Heart right ventricle (tissue), 16 donors: ENCODE results near the gene DOC2B. TPM values are rescaled to one million over a fixed set of nuclear protein-coding genes. Genes with fewer than 3 reads are reported as not detected.
"Not testable (repeated sequence)": the region's sequence is repeated elsewhere in the genome, so short reads cannot be mapped to it uniquely, and the experiment has no call there.

Experiments used
- ATAC-seq, 8 donors: fragments of 200-7000 bp; cut with Tn5 transposase; one replicate each; pipeline ENCODE4 v1.9.1; 2020; ENCODE audit warnings: mild to moderate bottlenecking in 8 of 8, moderate library complexity in 8 of 8, moderate number of reproducible peaks in 1 of 8
- DNase-seq, 2 donors: peaks; one replicate each; pipeline ENCODE4 v3.0.0-alpha.2; 2020
- H3K27ac ChIP-seq, 10 donors: fragments of 200-600 bp; sonication (generic) in 2 of 10; one replicate each; pipeline versions ENCODE4 v1.5.0 to v1.8.0; 2020 to 2022; ENCODE audit warnings: mild to moderate bottlenecking in 3 of 10
- H3K27me3 ChIP-seq, 7 donors: fragments of 200-600 bp; one replicate each; pipeline ENCODE4 v1.8.0; 2021 to 2022; ENCODE audit warnings: mild to moderate bottlenecking in 2 of 7
- H3K36me3 ChIP-seq, 9 donors: fragments of 200-600 bp; sonication (generic) in 1 of 9; one replicate each; pipeline versions ENCODE4 v1.5.0 to v1.8.0; 2020 to 2022; ENCODE audit warnings: mild to moderate bottlenecking in 2 of 9
- H3K4me1 ChIP-seq, 9 donors: fragments of 200-600 bp; sonication (generic) in 1 of 9; one replicate each; pipeline versions ENCODE4 v1.5.0 to v1.8.0; 2020 to 2022; ENCODE audit warnings: mild to moderate bottlenecking in 4 of 9
- H3K4me3 ChIP-seq, 10 donors: fragments of 200-600 bp; sonication (generic) in 2 of 10; one replicate each; pipeline versions ENCODE4 v1.5.0 to v1.8.0; 2020 to 2022; ENCODE audit warnings: mild to moderate bottlenecking in 7 of 10, moderate library complexity in 2 of 10
- H3K9me3 ChIP-seq, 11 donors: fragments of 200-600 bp in 10 of 11; sonication (generic) in 2 of 11; one replicate each; pipeline versions ENCODE4 v1.5.0 to v1.8.0; 2013 to 2022; ENCODE audit warnings: mild to moderate bottlenecking in 2 of 11, control low read depth in 1 of 11, moderate library complexity in 1 of 11
- CTCF ChIP-seq, 9 donors: fragments of 200-600 bp; sonication (generic) in 2 of 9; IDR thresholded peaks; one replicate each; pipeline versions ENCODE4 v1.5.0 to v1.8.0; 2021 to 2022; ENCODE audit warnings: antibody characterized with exemption in 9 of 9, mild to moderate bottlenecking in 5 of 9, moderate library complexity in 1 of 9
- WGBS, 2 donors: extraction: QIAGEN DNeasy Blood & Tissue Kit; methylation state at CpG; one replicate each; pipeline ENCODE4 v1.1.7; 2013; ENCODE audit warnings: inconsistent platforms in 1 of 2; 5-methylcytosine and 5-hydroxymethylcytosine counted together
- intact Hi-C, 10 donors: fragments of 100-400 bp; cut with DNase I; formaldehyde crosslinking; loops; one replicate each; pipeline versions ENCODE4 v1.11.1 to v1.14.2; 2022
- polyA plus RNA-seq, 2 donors: library from polyadenylated mRNA; stranded (reverse); fragments of 200-250 nt; gene quantifications; one replicate each; pipeline ENCODE4 v1.2.3, GENCODE V29; 2013
- total RNA-seq, 10 donors: library from RNA; stranded (reverse); fragmentation: NEBNext Ultra II Directional in 3 of 10; extraction: Animal tissue kit (Norgen Biotek cat#: 25700) in 3 of 10; gene quantifications; one replicate each; pipeline versions ENCODE4 v1.2.1 to v1.2.4, GENCODE V29; 2021 to 2023
- donor health status: Arrhythmogenic right ventricular cardiomyopathy.
- donor health status: ischemic (EF 13 %, LVEDD 7.1; RV severe dilation, severe dysfunction).
- donor health status: healthy with polysubstance abuse.
- donor health status: DM: no; HTN: yes; CAD: no.
- donor health status: DM: no; HTN: no; CAD: no.
- donor health status: ischemic (EF 25% LVEDD 6.9; RV normal size, moderate dysfunction).
- donor health status: ischemic (EF 25% LVEDD 5.7; RV mildly dilated, moderate dysfunction).
- donor health status: healthy.
- donor health status: DM: yes; HTN: yes; CAD: no.
- donor health status: Ischemic cardiomyopathy.
- donor health status: ischemic (EF 35%, LVEDD 5.7; RV mildly dilated, moderate dysfunction).
- donor health status: nonischemic (EF 11% LVEDD 7.7; RV severe dilation, severe dysfunction).
- donor health status: DM: yes; HTN: yes; CAD: no.
- donor health status: PGD.
- donor health status: ischemic (EF 29% LVEDD 5.4; RV normal size, mild dysfunction).
- donor health status: nonischemic (EF 23%, LVEDD 6.1; RV moderate dilation, normal function).

The DOC2B gene
- total and polyA plus RNA-seq, 12 donors: 2.5 to 13.0 (median 4.6) TPM

GRCh38 chr17:173166-173911, 8.1 kb downstream of the DOC2B start:
- H3K27me3 ChIP-seq: peaks cover 0 to 11% (median 3%) of the 10 kb centered on the region in 7 donors
- intact Hi-C loops: no loop called here
- WGBS, 2 donors: 78 to 82% methylated on average over 10 of the region's 10 CpGs
- H3K27ac ChIP-seq: no peak overlapping the region
- H3K9me3 ChIP-seq: no peaks in the 10 kb centered on the region
- peaks cover 0 to 9% (median 0%) of the 10 kb centered on the region in 9 donors for H3K36me3 ChIP-seq
- ATAC-seq (no peak), DNase-seq (no peak)
- no peak for TF ChIP-seq CTCF (IDR thresholded peaks at IDR 0.05)
- H3K4me1 ChIP-seq: peaks cover 0 to 9% (median 0%) of the 10 kb centered on the region in 9 donors
- no peak overlapping the region for H3K4me3 ChIP-seq

GRCh38 chr17:172401-172800, 9.0 kb downstream of the DOC2B start:
- peaks cover 0 to 4% (median 0%) of the 10 kb centered on the region in 9 donors for H3K4me1 ChIP-seq
- ATAC-seq (peak in 1 of 8 donors; percentile 38), DNase-seq (no peak)
- H3K4me3 ChIP-seq: no peak overlapping the region
- TF ChIP-seq CTCF (IDR thresholded peaks at IDR 0.05): no peak
- intact Hi-C loops: no loop called here
- no peaks in the 10 kb centered on the region for H3K9me3 ChIP-seq
- H3K27ac ChIP-seq: no peak overlapping the region
- peaks cover 0 to 6% (median 3%) of the 10 kb centered on the region in 7 donors for H3K27me3 ChIP-seq
- peaks cover 0 to 9% (median 0%) of the 10 kb centered on the region in 9 donors for H3K36me3 ChIP-seq
- WGBS, 2 donors: 88 to 91% methylated on average over 11 of the region's 11 CpGs

GRCh38 chr17:171871-172270, 9.6 kb downstream of the DOC2B start:
- H3K4me3 ChIP-seq: no peak overlapping the region
- DNase-seq: no peak
- no peaks in the 10 kb centered on the region for H3K4me1 ChIP-seq
- peaks cover 0 to 9% (median 0%) of the 10 kb centered on the region in 9 donors for H3K36me3 ChIP-seq
- 91 to 97% methylated on average over 11 to 12 of the region's 13 CpGs for WGBS, 2 donors
- no peak overlapping the region for H3K27ac ChIP-seq
- intact Hi-C loops: no loop called here
- ATAC-seq: no peak
- no peaks in the 10 kb centered on the region for H3K9me3 ChIP-seq
- TF ChIP-seq CTCF (IDR thresholded peaks at IDR 0.05): no peak
- peaks cover 0 to 3% (median 0%) of the 10 kb centered on the region in 7 donors for H3K27me3 ChIP-seq

- Histone ChIP-seq H3K36me3 (peaks cover 0 to 13% (median 0%) of the 10 kb centered on the region in 9 donors), H3K9me3 (no peaks in the 10 kb centered on the region), H3K4me1 (no peaks in the 10 kb centered on the region), H3K4me3 (no peak overlapping the region), H3K27ac (no peak overlapping the region), H3K27me3 (peaks cover 0 to 3% (median 0%) of the 10 kb centered on the region in 7 donors)
- no peak for TF ChIP-seq CTCF (IDR thresholded peaks at IDR 0.05)
- DNase-seq (no peak), ATAC-seq (peak in 2 of 8 donors; percentile 14 to 22)
- 92 to 95% methylated on average over 6 of the region's 6 CpGs for WGBS, 2 donors
- intact Hi-C loops: no loop called here
Observed at GRCh38 chr17:170130-170670, 11.2 kb downstream of the DOC2B start.

- H3K36me3 ChIP-seq: peaks cover 0 to 15% (median 0%) of the 10 kb centered on the region in 9 donors
- H3K4me1 ChIP-seq, ATAC-seq, DNase-seq, H3K27me3 ChIP-seq, intact Hi-C loops, H3K9me3 ChIP-seq, H3K27ac ChIP-seq, H3K4me3 ChIP-seq: not testable (repeated sequence)
- 88 to 90% methylated on average over 9 of the region's 11 CpGs for WGBS, 2 donors
Observed at GRCh38 chr17:168614-169013, 12.8 kb downstream of the DOC2B start.
